ENCODE measurements around the gene HSD11B1. TPM values are rescaled to one million over a fixed set of nuclear protein-coding genes. Genes with fewer than 3 reads are reported as not detected.

The HSD11B1 gene
- polyA plus RNA-seq, 1 donor from 2014 or later, result not detected

- Histone ChIP-seq H3K79me2 (replicated peaks; ENCODE audit: insufficient read depth, low read length) (no peaks in the 10 kb centered on the region), H4K20me1 (ENCODE audit: insufficient read depth) (no peaks in the 10 kb centered on the region), H3K27me3 (ENCODE audit: insufficient read depth, low read depth, low read length) (peaks cover 4% of the 10 kb centered on the region), H3K27ac (ENCODE audit: low read length) (no peak overlapping the region), H3K9me3 (ENCODE audit: low read length) (no peaks in the 10 kb centered on the region), H3K4me3 (ENCODE audit: low read length) (no peak overlapping the region), H2AFZ (ENCODE audit: low read depth, low read length) (no peak overlapping the region), H3K36me3 (ENCODE audit: insufficient read depth, low read length) (no peaks in the 10 kb centered on the region), H3K4me2 (ENCODE audit: low read length) (no peak overlapping the region), H3K9ac (ENCODE audit: low read length) (no peak overlapping the region), H3F3A (ENCODE audit: insufficient read depth, low read length, poor library complexity, severe bottlenecking) (no peaks in the 10 kb centered on the region), H3K9me2 (ENCODE audit: insufficient read depth, low read length) (no peaks in the 10 kb centered on the region)
- TF ChIP-seq MXI1 (conservative IDR thresholded peaks at IDR 0.05; ENCODE audit: poor library complexity, severe bottlenecking) (no peak), EP300 (conservative IDR thresholded peaks at IDR 0.05; ENCODE audit: poor library complexity, severe bottlenecking) (no peak), REST (IDR thresholded peaks at IDR 0.05; ENCODE audit: borderline replicate concordance) (no peak), EZH2 (IDR thresholded peaks at IDR 0.05; ENCODE audit: borderline replicate concordance, insufficient read depth, low read length, poor library complexity, severe bottlenecking) (no peak), TAF1 (IDR thresholded peaks at IDR 0.05; ENCODE audit: low read depth) (no peak), SMC3 (conservative IDR thresholded peaks at IDR 0.05; ENCODE audit: poor library complexity) (peak; percentile 94), RAD21 (conservative IDR thresholded peaks at IDR 0.05) (peak; percentile 91), CTCF (IDR thresholded peaks at IDR 0.05; ENCODE audit: poor library complexity, severe bottlenecking) (peak; percentile 90), POLR2AphosphoS5 (IDR thresholded peaks at IDR 0.05) (no peak)
These were observed 11.7 kb upstream of the HSD11B1 start for GRCh38 chr1:209692745-209693504.

GRCh38 chr1:209696673-209697072 lies 8.0 kb upstream of the HSD11B1 start:
- H3K9me2 ChIP-seq (ENCODE audit: insufficient read depth, low read length), result no peaks in the 10 kb centered on the region
- no peaks in the 10 kb centered on the region for H4K20me1 ChIP-seq (ENCODE audit: insufficient read depth)
- H3K9ac ChIP-seq (ENCODE audit: low read length), result no peak overlapping the region
- H2AFZ ChIP-seq (ENCODE audit: low read depth, low read length), result no peak overlapping the region
- H3K27me3 ChIP-seq (ENCODE audit: insufficient read depth, low read depth, low read length), result peaks cover 4% of the 10 kb centered on the region
- TF ChIP-seq EZH2 (IDR thresholded peaks at IDR 0.05; ENCODE audit: borderline replicate concordance, insufficient read depth, low read length, poor library complexity, severe bottlenecking), result no peak
- TF ChIP-seq REST (IDR thresholded peaks at IDR 0.05; ENCODE audit: borderline replicate concordance), result no peak
- no peak for TF ChIP-seq EP300 (conservative IDR thresholded peaks at IDR 0.05; ENCODE audit: poor library complexity, severe bottlenecking)
- no peak for TF ChIP-seq SMC3 (conservative IDR thresholded peaks at IDR 0.05; ENCODE audit: poor library complexity)
- no peak for TF ChIP-seq POLR2AphosphoS5 (IDR thresholded peaks at IDR 0.05)
- no peak for TF ChIP-seq CTCF (IDR thresholded peaks at IDR 0.05; ENCODE audit: poor library complexity, severe bottlenecking)
- no peak for TF ChIP-seq TAF1 (IDR thresholded peaks at IDR 0.05; ENCODE audit: low read depth)
- TF ChIP-seq MXI1 (conservative IDR thresholded peaks at IDR 0.05; ENCODE audit: poor library complexity, severe bottlenecking), result no peak
- TF ChIP-seq RAD21 (conservative IDR thresholded peaks at IDR 0.05), result no peak
- H3K4me3 ChIP-seq (ENCODE audit: low read length), result no peak overlapping the region
- no peaks in the 10 kb centered on the region for H3K36me3 ChIP-seq (ENCODE audit: insufficient read depth, low read length)
- H3F3A ChIP-seq (ENCODE audit: insufficient read depth, low read length, poor library complexity, severe bottlenecking), result no peaks in the 10 kb centered on the region
- no peak overlapping the region for H3K4me2 ChIP-seq (ENCODE audit: low read length)
- H3K79me2 ChIP-seq (replicated peaks; ENCODE audit: insufficient read depth, low read length), result no peaks in the 10 kb centered on the region
- H3K9me3 ChIP-seq (ENCODE audit: low read length), result no peaks in the 10 kb centered on the region
- H3K27ac ChIP-seq (ENCODE audit: low read length), result no peak overlapping the region
